ENCODE data around the gene HOXD3. TPM values are rescaled to one million over a fixed set of nuclear protein-coding genes. Genes with fewer than 3 reads are reported as not detected.
A peak's percentile ranks its signal among the peaks of the same experiment; 100 is the strongest.

HOXD3 gene
- total RNA-seq, 4 donors from 2014 or later: 0.40 to 2.9 (median 1.5) TPM; not detected in 1

DNA sequence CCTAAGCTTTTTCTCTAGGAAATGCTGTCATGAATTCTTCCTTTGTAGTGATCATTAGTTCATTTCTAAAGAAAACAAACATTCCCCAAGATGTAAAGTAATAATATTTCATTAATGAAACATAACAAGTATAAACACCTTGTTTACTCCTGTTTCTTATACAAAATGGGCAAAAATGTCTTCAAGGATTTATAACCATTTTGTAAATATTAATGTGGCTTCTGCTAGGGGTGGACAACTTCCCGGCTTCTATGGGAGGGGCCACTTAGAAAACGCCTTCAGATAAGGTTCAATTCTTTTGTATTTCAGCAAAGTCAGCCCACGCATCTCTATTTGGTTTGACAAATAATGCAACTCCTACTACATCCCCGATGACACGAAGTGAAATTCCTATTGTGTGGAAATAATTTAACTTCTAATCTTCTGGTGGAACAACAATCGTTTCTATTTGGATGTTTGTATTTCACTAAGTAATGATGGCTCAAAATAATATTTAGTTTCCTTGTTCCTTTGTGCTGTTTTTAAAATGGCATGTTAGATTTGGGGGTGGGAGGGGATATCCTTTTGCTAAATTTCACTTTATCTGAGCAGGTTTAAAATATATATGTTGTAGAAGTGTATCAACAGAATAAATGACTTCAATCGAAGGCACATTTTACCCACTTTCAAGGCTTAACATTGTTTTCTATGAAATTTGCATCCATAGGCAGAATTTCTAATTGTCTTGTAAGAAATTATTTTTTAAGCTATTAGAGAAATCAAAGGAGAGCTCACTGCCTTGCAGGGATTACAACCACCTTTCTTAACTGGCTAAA is 16.7 kb downstream of the HOXD3 start:
- no peak overlapping the region for H3K4me3 ChIP-seq
- TF ChIP-seq POLR2A (IDR thresholded peaks at IDR 0.05): no peak
- no peaks in the 10 kb centered on the region for H3K9me3 ChIP-seq
- WGBS, 2 donors: 19 to 23% methylated on average over 7 of the region's 7 CpGs
- peaks cover 3 to 32% (median 7%) of the 10 kb centered on the region in 3 donors for H3K4me1 ChIP-seq
- H3K27ac ChIP-seq: no peak overlapping the region
- H3K36me3 ChIP-seq: no peaks in the 10 kb centered on the region
- peaks cover 36 to 100% (median 48%) of the 10 kb centered on the region in 4 donors for H3K27me3 ChIP-seq
- intact Hi-C loops (cut with DNase I): no loop called here
- DNase-seq: no peak

DNA sequence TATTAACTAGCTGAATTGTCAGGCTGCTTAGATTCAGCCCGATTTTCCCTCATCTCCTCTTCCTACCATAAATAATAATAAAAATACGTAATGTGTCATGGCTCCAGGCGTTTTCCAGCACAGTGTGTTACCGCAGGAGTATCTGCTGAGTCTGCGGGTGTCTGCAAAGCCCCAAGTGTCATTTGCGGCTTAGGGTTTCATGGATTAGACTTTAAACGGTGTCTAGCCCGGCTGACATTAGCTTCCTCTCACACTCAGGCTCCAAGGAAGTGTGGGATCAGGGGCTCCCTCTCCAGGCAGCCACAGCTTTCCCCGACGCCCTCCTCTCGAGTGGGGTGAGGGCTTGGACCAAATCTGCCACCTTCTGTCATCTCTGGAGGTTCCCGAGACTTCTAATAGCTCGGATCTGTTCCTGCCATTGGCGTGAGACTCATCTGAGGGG is 17.3 kb downstream of the HOXD3 start:
- DNase-seq: no peak
- Histone ChIP-seq H3K36me3 (no peaks in the 10 kb centered on the region), H3K4me3 (no peak overlapping the region), H3K27me3 (peaks cover 36 to 100% (median 49%) of the 10 kb centered on the region in 4 donors), H3K9me3 (no peaks in the 10 kb centered on the region), H3K27ac (no peak overlapping the region), H3K4me1 (peaks cover 3 to 36% (median 7%) of the 10 kb centered on the region in 3 donors)
- TF ChIP-seq, protein P1, sequence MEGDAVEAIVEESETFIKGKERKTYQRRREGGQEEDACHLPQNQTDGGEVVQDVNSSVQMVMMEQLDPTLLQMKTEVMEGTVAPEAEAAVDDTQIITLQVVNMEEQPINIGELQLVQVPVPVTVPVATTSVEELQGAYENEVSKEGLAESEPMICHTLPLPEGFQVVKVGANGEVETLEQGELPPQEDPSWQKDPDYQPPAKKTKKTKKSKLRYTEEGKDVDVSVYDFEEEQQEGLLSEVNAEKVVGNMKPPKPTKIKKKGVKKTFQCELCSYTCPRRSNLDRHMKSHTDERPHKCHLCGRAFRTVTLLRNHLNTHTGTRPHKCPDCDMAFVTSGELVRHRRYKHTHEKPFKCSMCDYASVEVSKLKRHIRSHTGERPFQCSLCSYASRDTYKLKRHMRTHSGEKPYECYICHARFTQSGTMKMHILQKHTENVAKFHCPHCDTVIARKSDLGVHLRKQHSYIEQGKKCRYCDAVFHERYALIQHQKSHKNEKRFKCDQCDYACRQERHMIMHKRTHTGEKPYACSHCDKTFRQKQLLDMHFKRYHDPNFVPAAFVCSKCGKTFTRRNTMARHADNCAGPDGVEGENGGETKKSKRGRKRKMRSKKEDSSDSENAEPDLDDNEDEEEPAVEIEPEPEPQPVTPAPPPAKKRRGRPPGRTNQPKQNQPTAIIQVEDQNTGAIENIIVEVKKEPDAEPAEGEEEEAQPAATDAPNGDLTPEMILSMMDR (IDR thresholded peaks at IDR 0.05): no peak
- no peak for TF ChIP-seq POLR2A (IDR thresholded peaks at IDR 0.05)
- 20 to 23% methylated on average over 8 of the region's 14 CpGs for WGBS, 2 donors
- intact Hi-C loops (cut with DNase I): no loop called here

GRCh38 chr2:176174824-176175708 is 18.0 kb downstream of the HOXD3 start:
- H3K4me3 ChIP-seq: no peak overlapping the region
- no peak for TF ChIP-seq POLR2A (IDR thresholded peaks at IDR 0.05)
- TF ChIP-seq, protein P1 (IDR thresholded peaks at IDR 0.05): no peak
- no peak overlapping the region for H3K27ac ChIP-seq
- H3K9me3 ChIP-seq: no peaks in the 10 kb centered on the region
- peaks cover 36 to 100% (median 50%) of the 10 kb centered on the region in 4 donors for H3K27me3 ChIP-seq
- no peak for DNase-seq
- intact Hi-C loops (cut with DNase I): no loop called here
- peaks cover 3 to 36% (median 7%) of the 10 kb centered on the region in 3 donors for H3K4me1 ChIP-seq
- H3K36me3 ChIP-seq: no peaks in the 10 kb centered on the region
- WGBS, 2 donors: 13 to 32% methylated on average over 7 to 16 of the region's 47 CpGs

GRCh38 chr2:176175709-176176607 is 18.9 kb downstream of the HOXD3 start:
- H3K27me3 ChIP-seq: peaks cover 32 to 100% (median 47%) of the 10 kb centered on the region in 4 donors
- no peak for DNase-seq
- no peak overlapping the region for H3K4me3 ChIP-seq
- no peak overlapping the region for H3K27ac ChIP-seq
- H3K4me1 ChIP-seq: peaks cover 3 to 36% (median 7%) of the 10 kb centered on the region in 3 donors
- WGBS, 2 donors: 72 to 81% methylated on average over 7 of the region's 7 CpGs
- no peaks in the 10 kb centered on the region for H3K9me3 ChIP-seq
- intact Hi-C loops (cut with DNase I): no loop called here
- no peaks in the 10 kb centered on the region for H3K36me3 ChIP-seq
- TF ChIP-seq, protein P1 (IDR thresholded peaks at IDR 0.05): no peak
- TF ChIP-seq POLR2A (IDR thresholded peaks at IDR 0.05): no peak

- peak overlapping the region; percentile 23 to 60 (median 33) for H3K4me3 ChIP-seq
- no peaks in the 10 kb centered on the region for H3K36me3 ChIP-seq
- no peaks in the 10 kb centered on the region for H3K9me3 ChIP-seq
- intact Hi-C loops (cut with DNase I): no loop called here
- WGBS, 2 donors: 15 to 51% methylated on average over 2 to 12 of the region's 12 CpGs
- H3K27me3 ChIP-seq: peaks cover 21 to 99% (median 32%) of the 10 kb centered on the region in 4 donors
- peak overlapping the region; percentile 37 to 68 (median 45) for H3K27ac ChIP-seq
- H3K4me1 ChIP-seq: peaks cover 3 to 24% (median 7%) of the 10 kb centered on the region in 3 donors
- TF ChIP-seq POLR2A (IDR thresholded peaks at IDR 0.05): no peak
- TF ChIP-seq, protein P1 (IDR thresholded peaks at IDR 0.05): no peak
- DNase-seq: no peak
These were observed 20.5 kb downstream of the HOXD3 start for GRCh38 chr2:176177580-176178037.

All from esophagus squamous epithelium (tissue), 5 donors.